ENCODE measurements around the gene XPR1.
"Not testable (repeated sequence)": the region's sequence is repeated elsewhere in the genome, so short reads cannot be mapped to it uniquely, and the experiment has no call there.

The XPR1 gene

DNA sequence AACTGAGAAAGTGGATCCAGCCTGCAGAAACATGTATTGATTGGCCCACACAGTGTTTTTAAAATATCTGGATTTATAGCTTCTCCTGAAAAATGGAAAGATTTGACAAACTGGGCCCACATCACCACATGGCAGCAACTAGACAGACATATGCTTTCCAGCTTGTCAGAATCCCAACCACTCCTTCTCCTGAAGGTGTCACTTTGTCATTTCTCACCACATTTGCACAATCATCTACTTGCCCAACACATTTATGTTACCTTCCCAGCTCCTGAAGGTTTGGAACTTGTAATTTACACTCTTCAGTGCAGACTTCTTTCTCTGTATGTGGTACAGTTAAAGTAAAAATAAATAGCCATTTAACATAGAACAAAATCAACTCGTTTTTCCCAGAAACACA, 154.8 kb downstream of the XPR1 start:
- no peak for DNase-seq

DNA sequence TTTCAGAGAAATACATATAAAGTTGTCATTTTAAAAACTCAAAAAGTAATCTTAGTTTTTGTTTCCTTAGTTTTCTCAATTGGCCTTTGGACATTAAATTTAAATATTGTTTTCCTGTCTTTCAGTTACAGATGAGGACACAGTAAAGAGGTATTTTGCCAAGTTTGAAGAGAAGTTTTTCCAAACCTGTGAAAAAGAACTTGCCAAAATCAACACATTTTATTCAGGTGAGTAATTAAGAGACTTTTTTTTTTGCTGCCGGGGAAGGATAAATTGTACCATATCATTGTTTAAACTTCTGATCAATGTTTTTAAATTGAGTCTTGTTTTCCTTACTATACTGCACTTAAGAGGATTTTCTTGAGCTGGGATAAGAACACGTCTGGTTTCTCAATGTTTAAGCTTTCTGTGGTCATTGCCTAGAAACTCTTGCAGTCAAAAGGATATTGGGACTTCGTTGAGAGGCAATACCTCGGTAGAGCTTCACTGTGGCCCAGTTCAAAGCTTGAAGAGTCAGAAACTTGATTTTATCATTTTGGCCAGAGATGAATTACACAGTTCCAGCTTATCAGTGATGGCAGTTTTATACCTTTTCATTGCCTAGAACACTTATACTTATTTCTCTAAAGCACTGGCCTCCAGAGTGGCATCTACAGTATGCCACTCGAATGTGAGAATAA, 155.9 kb downstream of the XPR1 start:
- no peak for DNase-seq

DNA sequence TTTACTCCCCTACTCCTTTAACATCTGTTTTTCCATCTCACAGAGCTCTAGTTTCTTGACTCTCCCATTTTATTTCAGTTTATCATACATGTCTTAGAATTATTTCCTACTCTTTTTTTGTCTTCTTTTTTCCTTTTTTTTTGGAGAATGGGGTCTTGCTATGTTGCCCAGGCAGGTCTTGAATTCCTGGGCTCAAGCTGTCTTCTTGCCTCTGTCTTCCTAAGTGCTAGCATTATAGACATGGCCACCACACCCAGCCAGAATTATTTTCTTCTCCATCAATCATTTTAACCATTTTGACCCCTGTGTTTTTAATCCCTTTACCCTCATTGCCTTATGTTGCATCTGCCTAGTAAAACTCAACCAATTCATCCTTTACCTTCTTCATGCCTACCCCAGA, 157.6 kb downstream of the XPR1 start:
- DNase-seq = no peak

DNA sequence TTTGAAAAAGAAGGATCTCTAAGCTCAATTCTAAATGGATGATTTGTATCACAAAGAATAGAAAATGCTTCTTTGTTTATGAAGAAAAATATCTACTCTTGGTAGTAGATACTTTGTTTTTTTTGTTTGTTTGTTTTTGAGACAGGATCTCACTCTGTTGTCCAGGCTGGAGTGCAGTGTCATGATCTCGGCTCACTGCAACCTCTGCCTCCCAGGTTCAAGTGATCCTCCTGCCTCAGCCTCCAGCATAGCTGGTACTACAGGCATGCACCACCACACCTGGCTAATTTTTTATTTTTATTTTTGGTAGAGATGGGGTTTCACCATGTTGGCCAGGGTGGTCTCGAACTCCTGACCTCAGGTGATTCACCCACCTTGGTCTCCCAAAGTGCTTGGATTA, 159.3 kb downstream of the XPR1 start:
- DNase-seq = not testable (repeated sequence)

DNA sequence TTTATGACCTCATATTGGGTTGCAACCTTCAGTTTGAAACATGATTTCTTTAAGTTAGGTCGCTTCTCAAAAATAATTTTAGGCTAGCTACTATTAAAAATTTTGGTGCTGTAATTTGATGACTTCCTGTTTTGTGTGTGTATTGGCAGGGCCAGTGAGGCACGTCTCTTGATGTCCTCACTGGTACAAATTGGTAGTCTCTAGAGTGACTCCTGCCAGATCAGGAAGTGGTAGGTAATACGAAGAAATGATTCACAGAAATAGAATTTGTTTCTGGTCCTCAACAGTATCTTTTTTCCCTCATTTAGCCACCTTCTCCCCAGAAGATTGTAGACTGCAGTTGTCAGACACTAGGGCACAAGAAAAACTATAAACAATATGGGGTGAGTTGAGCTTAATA, 160.0 kb downstream of the XPR1 start:
- DNase-seq = no peak

DNA sequence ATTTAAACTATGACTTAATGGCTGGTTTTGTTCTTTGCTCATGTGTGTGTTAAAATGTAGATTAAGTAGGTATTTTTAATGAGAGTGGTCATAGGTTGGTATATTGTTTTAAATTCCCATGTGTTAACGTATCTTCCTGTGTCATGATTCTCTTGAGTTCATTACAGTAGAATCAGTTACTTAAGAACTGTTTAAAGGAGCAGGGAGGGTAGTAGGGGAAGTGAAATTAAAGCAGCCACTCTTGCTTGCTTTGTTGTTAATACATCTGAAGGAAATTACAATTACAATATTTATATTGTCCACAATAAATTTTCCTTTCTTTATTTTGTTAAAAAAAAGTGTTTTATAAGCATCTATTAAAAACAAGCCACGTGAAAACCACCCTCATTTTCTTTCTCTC, 161.6 kb downstream of the XPR1 start:
- DNase-seq = no peak

DNA sequence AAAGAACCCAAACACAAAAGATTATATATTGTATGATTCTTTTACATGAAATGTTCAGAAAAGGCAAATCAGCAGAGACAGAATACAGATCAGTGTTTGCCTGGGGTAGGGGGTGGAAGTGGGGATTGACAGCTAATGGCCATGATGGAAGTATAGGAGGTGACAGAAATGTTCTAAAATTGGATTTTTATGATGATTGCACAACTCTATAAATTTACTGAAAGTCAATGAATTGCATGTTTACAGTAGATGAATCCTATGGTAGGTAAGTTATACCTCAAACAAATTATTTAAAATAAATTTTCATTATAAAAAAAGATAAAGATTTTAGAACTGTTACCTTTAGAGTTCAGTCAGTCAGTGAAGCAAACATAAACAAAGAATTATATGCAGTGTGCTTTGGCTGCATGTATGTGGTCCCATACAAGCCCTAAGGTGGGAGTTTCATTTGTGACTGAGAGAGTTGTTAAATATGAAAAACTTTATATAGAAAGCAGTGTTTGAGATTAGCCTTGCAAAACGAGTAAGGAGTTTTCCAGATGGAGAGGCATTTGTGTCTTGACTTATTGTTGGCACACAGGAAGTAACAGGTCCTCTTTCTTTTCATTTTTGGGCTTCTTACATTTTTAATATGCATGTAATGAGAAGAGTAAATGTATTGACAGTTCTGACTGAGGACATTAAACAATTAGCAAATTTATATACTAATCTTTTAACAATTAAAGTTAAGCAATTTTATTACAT, 165.2 kb downstream of the XPR1 start:
- DNase-seq = no peak

DNA sequence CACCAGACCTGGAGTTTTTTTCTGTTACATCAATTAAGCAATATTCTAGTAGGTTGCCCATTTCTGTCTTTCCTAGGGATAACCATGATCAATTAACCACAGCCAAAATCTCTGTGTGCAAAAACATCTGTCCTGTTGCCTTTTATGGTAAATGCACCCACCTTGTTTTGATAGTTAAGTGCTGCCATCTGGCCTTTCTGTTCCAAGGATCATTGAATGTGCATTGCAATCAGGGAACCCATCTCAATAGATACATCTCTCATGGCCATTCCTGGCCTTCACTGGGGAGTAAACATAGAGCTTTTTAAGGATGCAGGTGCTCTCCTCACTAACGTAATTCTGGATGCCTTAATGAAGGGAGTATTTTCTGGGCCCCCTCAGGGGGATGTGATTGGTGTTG, 169.1 kb downstream of the XPR1 start:
- no peak for DNase-seq

DNA sequence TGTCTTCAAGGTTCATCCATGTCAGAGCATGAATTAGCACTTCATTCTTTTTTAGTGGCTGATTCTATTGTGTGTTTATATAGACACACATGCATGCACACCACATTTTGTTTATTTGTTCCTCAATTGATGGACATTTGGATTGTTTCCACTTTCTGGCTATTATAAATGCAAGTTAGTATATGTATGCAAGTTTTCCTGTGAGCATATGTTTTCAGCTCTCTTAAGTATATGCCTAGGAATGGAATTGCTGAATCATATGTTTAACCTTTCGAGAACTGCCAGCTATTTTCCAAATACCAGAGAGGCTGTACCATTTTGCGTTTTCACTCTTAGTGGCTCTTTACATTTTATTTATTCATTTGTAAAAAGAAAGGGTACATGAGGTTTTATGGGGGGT, 171.0 kb downstream of the XPR1 start:
- DNase-seq = no peak

DNA sequence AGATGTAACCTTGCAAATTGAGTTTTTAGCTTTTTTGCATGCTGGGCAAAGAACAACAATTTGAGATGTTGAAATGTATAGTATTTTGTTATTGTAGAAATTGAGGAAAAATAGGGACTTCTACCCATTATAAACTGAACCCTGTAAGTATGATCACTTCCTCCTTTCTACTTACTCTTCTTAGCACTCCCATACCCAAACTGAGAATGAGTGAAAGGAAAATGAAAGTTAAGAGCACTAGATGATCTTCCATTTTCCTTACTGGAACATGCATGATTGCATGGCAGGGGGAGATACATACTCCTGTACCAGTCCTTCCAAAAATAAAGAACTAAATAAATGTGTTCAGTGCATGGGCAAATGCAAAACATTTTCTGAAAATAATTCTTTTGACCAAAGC, 173.5 kb downstream of the XPR1 start:
- DNase-seq = no peak

DNA sequence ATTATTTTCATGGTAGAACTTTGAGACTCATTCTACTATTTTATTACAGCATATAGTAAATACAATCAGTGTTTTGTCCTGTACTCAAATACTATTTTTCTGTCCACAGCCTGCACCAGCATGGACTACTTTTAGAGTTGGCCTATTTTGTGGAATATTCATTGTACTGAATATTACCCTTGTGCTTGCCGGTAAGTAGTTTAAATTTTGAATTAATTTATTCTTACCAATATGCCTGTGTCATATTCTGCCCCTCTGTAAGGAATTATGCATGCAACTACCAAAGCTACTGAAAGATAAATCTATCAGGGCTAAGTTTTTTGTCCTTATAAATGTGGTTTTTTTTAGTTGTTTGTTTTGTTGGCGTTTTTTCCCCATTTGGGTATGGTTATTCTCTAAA, 179.5 kb downstream of the XPR1 start:
- DNase-seq = no peak

DNA sequence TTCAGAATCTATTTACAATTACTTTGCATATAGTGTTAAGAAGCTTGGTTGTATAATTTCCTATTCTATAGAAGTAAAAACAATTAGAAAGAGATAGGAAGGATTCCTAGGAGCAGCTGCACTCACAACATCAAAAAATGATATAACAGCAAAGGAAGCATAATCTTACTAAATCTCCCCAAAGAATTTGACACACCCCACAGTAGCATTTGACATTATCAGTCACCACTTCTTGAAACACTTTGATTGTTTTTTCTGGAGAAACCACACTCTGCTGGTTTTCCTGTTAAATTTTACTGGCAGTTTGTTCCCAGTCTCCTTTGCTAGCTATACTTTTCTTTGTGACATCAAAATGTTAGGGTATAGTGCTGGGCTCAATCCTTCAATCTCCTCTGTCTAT, 180.1 kb downstream of the XPR1 start:
- no peak for DNase-seq

DNA sequence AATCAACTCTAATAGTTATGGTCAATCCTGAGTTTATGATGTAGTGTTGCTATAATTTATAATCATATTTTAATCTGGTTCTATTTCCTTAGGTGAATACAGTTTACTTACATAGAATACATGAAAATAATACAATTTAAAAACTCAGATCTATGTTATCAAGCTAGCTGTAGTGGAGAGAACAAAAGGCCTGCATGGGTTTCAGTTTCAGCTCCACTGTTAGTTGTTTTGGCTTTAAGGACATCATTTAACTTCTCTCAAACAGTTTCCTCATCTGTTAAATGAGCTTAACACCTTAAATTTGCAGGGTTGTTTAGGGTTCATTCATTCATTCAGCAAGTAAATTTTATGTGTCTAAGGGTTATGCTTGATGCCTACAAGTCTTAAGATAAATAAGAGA, 182.4 kb downstream of the XPR1 start:
- no peak for DNase-seq

DNA sequence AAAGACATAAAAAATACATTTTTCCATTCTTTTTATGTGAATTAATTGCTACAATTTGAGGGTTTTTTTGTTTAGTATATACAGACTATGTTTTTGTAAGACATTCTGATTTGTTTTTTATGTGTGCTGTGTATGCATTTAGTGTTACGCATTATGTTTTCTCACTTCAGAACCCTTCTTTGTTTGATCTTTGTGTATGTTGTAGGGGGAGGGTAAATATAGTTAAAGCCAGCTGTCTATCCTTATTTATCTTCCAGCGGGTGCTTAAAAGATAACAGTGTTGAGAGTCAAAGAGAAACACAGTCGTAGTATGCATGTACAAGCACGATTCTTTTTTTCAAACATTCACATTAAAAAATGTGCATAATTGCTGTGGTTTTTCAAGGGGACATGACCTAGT, 183.4 kb downstream of the XPR1 start:
- no peak for DNase-seq

DNA sequence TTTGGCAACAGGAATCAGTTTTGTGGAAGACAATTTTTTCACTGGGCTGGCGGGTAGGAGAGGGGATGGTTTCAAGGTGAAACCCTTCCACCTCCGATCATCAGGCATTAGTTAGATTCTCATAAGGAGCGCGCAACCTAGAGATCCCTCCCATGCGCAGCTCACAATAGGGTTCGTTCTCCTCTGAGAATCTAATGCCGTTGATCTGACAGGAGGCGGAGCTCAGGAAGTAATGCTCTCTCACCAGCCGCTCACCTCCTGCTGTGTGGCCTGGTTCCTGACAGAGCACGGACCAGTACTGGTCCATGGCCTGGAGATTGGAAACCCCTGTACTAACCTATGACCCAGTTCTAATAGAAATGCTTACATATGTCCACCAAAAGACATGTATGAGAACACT, 184.3 kb downstream of the XPR1 start:
- no peak for DNase-seq

DNA sequence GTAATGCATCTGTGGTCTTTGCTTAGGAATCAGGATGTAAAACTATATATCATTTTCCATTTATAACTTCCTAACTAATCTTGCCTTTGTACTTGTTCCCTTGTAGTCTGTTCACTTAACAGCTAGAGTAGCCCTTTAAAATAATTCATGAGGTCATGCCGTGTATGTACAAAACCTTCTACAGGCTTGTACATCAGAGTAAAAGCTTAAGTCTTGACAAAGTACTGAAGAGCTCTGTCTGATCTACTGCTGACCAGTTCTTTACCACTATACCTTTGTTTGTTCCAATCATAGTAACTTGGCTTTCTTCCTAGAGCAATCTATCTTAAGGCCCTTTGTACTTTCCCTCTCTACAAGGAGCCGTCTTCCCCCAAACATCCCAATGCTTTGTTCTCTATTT, 190.1 kb downstream of the XPR1 start:
- DNase-seq = no peak

DNA sequence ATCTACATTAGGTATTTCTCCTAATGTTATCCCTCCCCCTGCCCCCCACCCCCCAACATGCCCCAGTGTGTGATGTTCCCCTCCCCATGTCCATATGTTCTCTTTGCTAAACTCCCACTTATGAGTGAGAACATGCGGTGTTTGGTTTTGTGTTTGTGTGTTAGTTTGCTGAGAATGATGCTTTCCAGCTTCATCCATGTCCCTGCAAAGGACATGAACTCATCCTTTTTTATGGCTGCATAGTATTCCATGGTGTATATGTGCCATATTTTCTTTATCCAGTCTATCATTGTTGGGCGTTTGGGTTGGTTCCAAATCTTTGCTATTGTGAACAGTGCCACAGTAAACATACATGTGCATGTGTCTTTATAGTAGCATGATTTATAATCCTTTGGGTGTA, 199.7 kb downstream of the XPR1 start:
- DNase-seq = not testable (repeated sequence)

DNA sequence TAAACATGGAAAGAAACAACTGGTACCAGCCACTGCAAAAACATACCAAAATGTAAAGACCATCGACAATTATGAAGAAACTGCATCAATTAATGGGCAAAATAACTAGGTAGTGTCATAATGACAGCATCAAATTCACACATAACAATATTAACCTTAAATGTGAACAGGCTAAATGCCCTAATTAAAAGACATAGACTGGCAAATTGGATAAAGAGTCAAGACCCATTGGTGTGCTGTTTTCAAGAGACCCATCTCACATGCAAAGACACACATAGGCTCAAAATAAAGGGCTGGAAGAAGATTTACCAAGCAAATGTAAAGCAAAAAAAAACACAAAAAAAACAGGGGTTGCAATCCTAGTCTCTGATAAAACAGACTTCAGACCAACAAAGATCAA, 201.4 kb downstream of the XPR1 start:
- not testable (repeated sequence) for DNase-seq

DNA sequence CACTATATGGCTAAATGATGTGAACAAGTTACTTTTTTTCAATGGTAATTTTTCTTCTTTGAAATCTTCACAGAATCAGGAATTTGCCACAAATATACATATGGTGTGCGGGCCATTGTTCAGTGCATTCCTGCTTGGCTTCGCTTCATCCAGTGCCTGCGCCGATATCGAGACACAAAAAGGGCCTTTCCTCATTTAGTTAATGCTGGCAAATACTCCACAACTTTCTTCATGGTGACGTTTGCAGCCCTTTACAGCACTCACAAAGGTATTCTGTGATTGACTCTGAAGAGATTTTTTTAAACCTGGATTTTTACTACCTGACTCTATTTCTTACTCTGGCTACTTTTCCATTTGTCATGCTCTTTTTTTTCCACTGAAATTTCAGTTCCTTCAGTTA, 204.6 kb downstream of the XPR1 start:
- no peak for DNase-seq

DNA sequence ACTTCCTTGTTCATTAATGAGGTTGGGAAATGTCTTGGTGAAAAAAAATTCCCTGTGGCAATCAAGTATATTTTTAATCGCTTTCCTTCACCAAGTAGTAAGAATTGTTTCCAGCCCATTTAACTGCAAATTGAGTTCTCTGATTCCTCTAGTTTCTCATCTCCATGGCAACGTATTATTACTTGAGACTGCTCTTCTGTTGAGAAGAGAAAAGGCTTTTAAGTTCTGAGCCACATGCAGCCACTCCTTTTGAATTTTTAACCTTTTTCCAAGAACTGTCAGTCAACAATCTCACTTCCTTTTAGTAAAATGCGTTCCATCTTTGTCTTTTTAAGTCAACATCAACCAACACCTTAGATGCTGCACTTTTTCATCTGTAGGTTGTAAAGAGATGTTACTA, 205.2 kb downstream of the XPR1 start:
- no peak for DNase-seq

DNA sequence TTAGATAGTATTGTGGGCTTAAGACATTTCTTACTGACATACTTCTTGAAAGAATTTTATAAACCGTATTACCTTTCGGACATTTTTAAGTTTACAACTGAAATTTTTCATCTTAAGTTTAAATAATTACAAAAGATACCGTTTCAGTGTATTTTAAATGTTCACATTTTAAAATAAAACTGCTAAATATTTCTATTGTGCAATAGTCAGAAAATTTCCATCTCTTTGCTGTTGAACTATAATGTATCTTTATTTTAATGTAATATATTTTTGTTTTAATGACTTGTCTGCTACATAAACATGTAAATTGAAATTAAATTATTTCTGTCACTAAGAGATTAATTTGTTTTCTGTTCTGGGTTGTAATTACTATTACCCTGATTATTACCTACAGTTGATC, 206.7 kb downstream of the XPR1 start:
- DNase-seq = no peak

DNA sequence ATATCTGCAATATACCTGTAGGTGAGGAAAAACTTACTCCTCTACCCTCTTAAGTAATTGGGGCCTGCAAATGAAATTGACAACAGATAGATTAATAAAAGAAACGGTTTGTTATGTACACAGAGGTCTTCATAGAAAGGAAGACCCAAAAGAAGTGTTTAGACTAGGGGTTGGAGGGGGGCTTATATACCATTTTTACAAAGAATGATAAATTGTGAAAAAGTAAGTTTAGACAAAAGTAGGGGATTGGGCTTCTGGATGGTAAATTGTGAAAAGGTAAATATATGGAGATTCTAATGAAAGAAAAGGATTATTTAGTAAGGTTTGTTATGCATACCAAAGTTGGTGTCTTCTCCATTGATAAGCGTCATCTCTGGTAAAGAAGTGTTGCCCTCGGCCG, 207.7 kb downstream of the XPR1 start:
- DNase-seq = no peak

DNA sequence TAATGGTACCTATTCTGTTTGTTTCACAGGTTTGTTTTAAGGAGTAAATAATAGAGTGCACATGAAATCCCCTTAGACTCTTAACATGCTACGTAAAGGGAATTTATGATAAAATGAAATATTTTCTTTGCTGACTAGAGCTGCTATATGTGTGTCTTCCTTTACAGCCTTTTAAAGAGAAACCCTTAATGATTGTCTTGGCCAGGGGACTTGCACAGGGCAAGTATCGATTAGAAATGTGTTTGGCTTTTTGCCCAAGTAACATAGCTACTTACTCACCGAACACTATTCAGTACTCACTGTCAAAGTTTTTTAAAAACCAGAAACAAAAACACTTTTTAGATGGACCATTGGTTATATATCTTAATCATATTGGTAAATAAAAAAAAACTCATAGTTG, 209.6 kb downstream of the XPR1 start:
- no peak for DNase-seq

DNA sequence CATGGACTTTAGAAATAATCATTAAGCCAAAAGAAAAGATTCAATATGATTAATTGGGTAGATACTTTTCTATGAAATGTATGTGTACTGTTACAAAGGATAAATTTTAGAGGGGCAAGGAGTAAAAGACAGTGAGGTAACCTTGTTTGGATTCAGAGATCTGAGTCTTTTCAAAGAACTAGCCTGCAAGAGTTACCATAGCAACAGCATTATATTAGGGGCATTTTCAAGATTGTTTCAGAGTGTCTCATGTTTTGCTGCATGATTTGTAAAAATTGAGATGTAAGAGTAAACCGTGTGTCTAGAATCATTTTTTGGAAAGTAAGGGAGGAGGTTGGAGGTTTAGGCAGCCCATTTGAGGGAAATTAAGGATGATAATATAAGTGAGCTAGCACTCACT, 210.2 kb downstream of the XPR1 start:
- DNase-seq = no peak

Data from activated effector memory CD4-positive, alpha-beta T cell treated with anti-CD3 and anti-CD28 coated beads, Interleukin-2, amount 50 U/mL, for 16 hours (primary cell).